Measurements from ENCODE around the gene CRYBB3.
A peak's percentile ranks its signal among the peaks of the same experiment; 100 is the strongest.

GRCh38 chr22:25172153-25172552, 27.5 kb upstream of the CRYBB3 start:
- TF ChIP-seq, protein P1, sequence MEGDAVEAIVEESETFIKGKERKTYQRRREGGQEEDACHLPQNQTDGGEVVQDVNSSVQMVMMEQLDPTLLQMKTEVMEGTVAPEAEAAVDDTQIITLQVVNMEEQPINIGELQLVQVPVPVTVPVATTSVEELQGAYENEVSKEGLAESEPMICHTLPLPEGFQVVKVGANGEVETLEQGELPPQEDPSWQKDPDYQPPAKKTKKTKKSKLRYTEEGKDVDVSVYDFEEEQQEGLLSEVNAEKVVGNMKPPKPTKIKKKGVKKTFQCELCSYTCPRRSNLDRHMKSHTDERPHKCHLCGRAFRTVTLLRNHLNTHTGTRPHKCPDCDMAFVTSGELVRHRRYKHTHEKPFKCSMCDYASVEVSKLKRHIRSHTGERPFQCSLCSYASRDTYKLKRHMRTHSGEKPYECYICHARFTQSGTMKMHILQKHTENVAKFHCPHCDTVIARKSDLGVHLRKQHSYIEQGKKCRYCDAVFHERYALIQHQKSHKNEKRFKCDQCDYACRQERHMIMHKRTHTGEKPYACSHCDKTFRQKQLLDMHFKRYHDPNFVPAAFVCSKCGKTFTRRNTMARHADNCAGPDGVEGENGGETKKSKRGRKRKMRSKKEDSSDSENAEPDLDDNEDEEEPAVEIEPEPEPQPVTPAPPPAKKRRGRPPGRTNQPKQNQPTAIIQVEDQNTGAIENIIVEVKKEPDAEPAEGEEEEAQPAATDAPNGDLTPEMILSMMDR (IDR thresholded peaks at IDR 0.05), result peak in 5 of 6 experiments; percentile 25 to 62 (median 49)
- TF ChIP-seq POLR2A (IDR thresholded peaks at IDR 0.05), result no peak
